GM19324 (cell line): Measurements from ENCODE around the gene TTC3.

ENCODE experiments used
- ATAC-seq: cut with Tn5 transposase; IDR thresholded peaks from one replicate; pipeline ENCODE4 v1.9.1; 2021; ENCODE audit warnings: mild to moderate bottlenecking, moderate library complexity; ENCODE audit not compliant: unreplicated experiment, low FRiP score

Gene TTC3

GRCh38 chr21:37193006-37193405 is 120.0 kb downstream of the TTC3 start:
- no peak for ATAC-seq

- ATAC-seq: no peak
Observed at GRCh38 chr21:37193676-37194075, 120.6 kb downstream of the TTC3 start.

GRCh38 chr21:37195059-37195458 is 122.0 kb downstream of the TTC3 start:
- no peak for ATAC-seq

DNA sequence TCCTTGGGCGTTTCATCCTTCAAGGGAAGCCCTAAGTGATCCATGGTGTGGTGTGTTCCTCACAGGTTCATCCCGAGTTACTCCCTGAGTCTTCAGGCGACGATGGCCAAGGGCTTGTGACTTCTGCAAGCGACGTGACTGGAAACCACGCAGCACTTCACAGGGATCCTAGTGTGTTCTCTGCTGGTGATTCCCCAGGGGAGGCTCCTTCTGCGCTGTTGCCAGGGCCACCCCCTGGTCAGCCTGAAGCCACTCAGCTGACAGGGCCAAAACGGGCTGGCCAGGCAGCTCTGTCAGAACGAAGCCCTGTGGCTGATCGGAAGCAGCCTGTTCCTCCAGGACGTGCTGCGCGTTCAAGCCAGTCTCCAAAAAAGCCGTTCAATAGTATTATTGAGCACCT is 122.6 kb downstream of the TTC3 start:
- no peak for ATAC-seq

GRCh38 chr21:37196847-37197246 is 123.8 kb downstream of the TTC3 start:
- ATAC-seq: no peak

GRCh38 chr21:37197746-37198145 is 124.7 kb downstream of the TTC3 start:
- ATAC-seq: no peak

- ATAC-seq: no peak
Observed at GRCh38 chr21:37199057-37199924, 126.2 kb downstream of the TTC3 start.

GRCh38 chr21:37200641-37201480 is 127.8 kb downstream of the TTC3 start:
- ATAC-seq: no peak

DNA sequence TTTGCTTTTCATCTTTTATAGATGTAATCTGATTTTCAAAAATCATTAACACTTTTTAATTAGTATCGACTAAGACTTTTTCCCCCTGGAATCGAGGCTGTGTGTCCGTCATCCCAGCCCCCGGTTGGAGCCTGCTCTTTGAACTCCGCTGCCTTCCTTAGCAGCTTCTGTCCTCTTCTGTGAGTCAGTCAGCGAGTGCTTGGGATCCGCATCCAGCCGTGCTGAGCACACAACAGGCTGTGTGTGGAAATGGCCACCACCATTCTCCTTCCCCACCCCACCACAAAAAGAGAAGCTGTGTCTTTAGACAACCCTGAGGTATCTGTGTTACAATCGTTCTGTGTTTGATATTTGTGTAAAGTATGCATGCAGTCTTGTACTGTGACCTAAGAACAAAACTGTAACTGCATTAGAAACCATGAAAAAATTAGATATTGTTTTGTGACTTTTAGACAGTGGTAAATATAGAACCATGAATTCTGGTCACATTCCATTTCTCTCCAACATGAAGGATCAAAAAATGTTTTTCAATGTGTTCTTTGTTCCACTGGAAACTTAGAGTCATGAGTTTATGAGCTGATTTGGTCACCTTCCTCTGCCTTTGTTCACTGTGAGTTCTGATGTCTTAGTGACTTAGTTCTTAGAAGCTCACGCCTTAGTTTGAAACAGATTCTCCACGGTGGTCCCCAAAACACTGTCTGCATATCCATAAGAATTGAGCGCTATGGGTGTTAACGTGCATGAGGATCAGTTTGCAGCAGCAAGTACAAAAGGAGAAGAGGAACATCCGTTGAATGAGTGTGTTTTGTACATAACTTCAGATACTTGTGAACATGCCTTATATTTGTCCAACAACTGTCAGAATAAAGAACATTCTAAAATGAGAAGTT is 129.4 kb downstream of the TTC3 start:
- no peak for ATAC-seq

GRCh38 chr21:37204580-37204979 is 131.5 kb downstream of the TTC3 start:
- ATAC-seq: no peak

GRCh38 chr21:37206496-37206895 is 133.4 kb downstream of the TTC3 start:
- no peak for ATAC-seq

DNA sequence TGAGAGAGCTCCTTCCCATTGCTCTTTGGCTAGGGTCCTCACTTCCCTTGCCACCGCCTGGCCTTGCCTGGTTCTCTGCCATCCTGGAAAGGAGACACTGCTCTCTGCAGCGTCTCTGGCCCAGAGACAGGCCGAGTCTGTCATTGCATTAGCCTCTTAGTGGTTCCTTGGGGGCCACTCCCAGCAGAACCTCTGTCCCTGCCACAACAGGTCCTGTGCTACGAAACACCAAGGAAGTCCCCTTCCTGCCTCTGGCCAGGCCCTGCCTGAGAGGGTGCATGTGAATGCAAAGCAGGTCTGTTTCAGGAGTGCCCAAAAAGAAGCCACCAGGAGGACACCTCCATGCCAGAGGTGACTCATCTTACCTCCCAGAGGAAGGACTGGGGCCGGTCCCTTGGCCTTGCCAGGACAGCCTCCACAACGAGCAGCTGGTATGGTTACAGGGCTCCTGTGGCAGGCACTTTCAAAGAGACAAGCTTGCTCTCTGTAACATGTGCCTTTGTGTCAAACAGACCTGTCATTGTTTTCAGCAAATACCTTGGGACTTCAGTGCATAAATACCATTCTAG is 134.5 kb downstream of the TTC3 start:
- peak; percentile 44 for ATAC-seq

- peak; percentile 65 for ATAC-seq
Observed at GRCh38 chr21:37208056-37208721, 135.1 kb downstream of the TTC3 start.

DNA sequence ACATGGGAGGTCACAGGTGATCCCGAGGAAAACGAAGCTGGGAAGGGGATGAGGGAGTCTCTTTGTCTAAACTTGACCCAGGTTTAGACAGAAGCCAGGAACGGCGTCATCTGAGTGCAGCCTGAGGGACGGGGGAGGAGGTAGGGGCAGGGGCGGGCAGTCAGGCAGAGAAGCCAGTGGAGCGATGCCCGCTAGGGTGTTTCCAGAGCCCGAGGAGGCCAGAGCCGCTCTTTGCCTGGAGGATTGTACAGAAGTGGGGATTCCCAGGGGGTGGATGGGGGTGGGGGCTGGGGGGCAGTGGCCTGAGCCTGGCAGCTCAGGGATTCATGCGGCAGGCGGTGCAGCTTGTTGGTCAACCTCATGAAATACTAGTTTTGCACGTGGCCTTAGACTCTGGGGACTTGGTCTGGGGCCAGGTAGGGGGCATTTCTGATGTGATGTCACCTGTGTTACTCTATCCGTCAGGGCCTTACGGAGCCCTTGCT is 135.7 kb downstream of the TTC3 start:
- no peak for ATAC-seq

DNA sequence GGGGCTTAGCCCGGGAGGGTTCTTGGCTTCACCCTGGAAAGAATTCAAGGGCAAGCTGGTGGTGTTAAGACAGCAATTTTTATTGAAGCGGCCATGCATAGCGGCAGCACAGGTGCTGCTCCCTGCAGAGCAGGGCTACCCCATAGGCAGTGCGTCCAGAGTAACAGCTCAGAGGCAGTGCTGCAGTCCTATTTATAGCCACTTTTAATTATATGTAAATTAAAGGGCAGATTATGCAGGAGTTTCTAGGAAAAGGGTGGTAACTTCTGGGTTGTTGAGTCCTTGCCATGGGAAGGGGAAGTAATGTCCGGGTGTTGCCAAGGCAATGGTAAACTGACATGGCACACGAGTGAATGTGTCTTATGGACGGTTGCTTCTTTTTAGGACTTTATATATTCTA is 137.1 kb downstream of the TTC3 start:
- ATAC-seq: no peak

- no peak for ATAC-seq
Observed at GRCh38 chr21:37210799-37211198, 137.7 kb downstream of the TTC3 start.

GRCh38 chr21:37214952-37215351 is 141.9 kb downstream of the TTC3 start:
- ATAC-seq: no peak

DNA sequence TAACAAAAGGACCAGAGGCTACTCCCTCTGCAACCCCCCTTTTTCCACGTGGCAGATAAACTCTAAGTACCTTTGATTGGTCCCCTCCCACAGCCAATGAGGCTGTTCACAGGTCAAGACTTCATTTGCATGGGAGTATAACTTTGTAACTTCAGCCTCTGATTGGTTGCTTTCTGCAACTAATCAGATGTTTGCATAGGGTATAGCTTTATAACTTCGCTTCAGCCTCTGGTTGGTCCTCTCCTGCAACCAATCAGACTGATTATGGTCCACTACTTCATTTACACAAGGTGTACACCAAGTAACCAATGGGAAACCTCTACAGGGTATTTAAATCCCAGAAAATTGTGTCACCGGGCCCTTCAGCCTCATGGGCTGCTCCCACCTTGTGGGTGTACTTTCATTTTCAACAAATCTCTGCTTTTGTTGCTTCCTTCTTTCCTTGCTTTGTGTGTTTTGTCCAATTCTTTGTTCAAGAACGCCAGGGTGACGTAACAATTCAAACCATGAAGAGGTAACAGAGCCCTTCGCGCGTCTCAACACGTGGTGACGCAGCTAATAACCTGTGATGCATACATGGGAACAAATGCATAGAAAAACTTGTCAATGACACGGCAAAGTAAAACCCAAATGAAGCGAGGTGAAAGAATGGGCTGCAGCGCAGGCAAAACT is 146.8 kb downstream of the TTC3 start:
- ATAC-seq: no peak

GRCh38 chr21:37220433-37220980 is 147.5 kb downstream of the TTC3 start:
- ATAC-seq: peak; percentile 40
